Effector memory CD4-positive, alpha-beta T cell (primary cell): ENCODE measurements around the gene HTR3C.
"Not testable (repeated sequence)": the region's sequence is repeated elsewhere in the genome, so short reads cannot be mapped to it uniquely, and the experiment has no call there.

Experiments
- DNase-seq, 3 donors: peaks; one replicate each; pipeline ENCODE4 v3.0.0-alpha.2; 2020
- H3K27ac ChIP-seq: 2 replicates; pipeline ENCODE4 v1.7.0; 2013; ENCODE audit warnings: mild to moderate bottlenecking, low read length, moderate library complexity; ENCODE audit not compliant: insufficient read depth, poor library complexity, severe bottlenecking
- H3K27me3 ChIP-seq: replicated peaks from 2 replicates; pipeline ENCODE4 v1.7.0; 2013; ENCODE audit warnings: mild to moderate bottlenecking, low read length; ENCODE audit not compliant: insufficient read depth, control insufficient read depth, poor library complexity, severe bottlenecking
- H3K36me3 ChIP-seq: 2 replicates; pipeline ENCODE4 v1.7.0; 2013; ENCODE audit warnings: mild to moderate bottlenecking, low read length, moderate library complexity; ENCODE audit not compliant: control insufficient read depth, insufficient read depth
- H3K4me1 ChIP-seq: 2 replicates; pipeline ENCODE4 v1.7.0; 2013; ENCODE audit warnings: low read length, mild to moderate bottlenecking; ENCODE audit not compliant: control insufficient read depth, insufficient read depth, poor library complexity, severe bottlenecking
- H3K4me3 ChIP-seq: 2 replicates; pipeline ENCODE4 v1.7.0; 2013; ENCODE audit warnings: low read length, low read depth, mild to moderate bottlenecking; ENCODE audit not compliant: insufficient read depth, poor library complexity, severe bottlenecking
- H3K9me3 ChIP-seq: 2 replicates; pipeline ENCODE4 v1.7.0; 2013; ENCODE audit warnings: mild to moderate bottlenecking, low read length, moderate library complexity; ENCODE audit not compliant: control insufficient read depth

Gene HTR3C

GRCh38 chr3:184015381-184016019, 37.3 kb upstream of the HTR3C start:
- Histone ChIP-seq H3K36me3 (peaks cover 8% of the 10 kb centered on the region), H3K27ac (no peak overlapping the region), H3K27me3 (no peaks in the 10 kb centered on the region), H3K4me1 (peaks cover 6% of the 10 kb centered on the region), H3K4me3 (no peak overlapping the region), H3K9me3 (no peaks in the 10 kb centered on the region)
- no peak for DNase-seq

GRCh38 chr3:184016169-184016570, 36.7 kb upstream of the HTR3C start:
- Histone ChIP-seq H3K36me3 (peaks cover 6% of the 10 kb centered on the region), H3K4me1 (peaks cover 6% of the 10 kb centered on the region), H3K9me3 (no peaks in the 10 kb centered on the region), H3K4me3 (no peak overlapping the region), H3K27me3 (no peaks in the 10 kb centered on the region), H3K27ac (no peak overlapping the region)
- DNase-seq, result no peak

- Histone ChIP-seq H3K4me3 (peak overlapping the region; percentile 99), H3K9me3 (no peaks in the 10 kb centered on the region), H3K36me3 (peaks cover 3% of the 10 kb centered on the region), H3K27ac (peak overlapping the region; percentile 54), H3K27me3 (no peaks in the 10 kb centered on the region), H3K4me1 (peaks cover 6% of the 10 kb centered on the region)
- DNase-seq, result peak; percentile 19 to 30 (median 29)
Observed at GRCh38 chr3:184016811-184017671, 35.8 kb upstream of the HTR3C start.

- peak within 1 kb of the TSS; percentile 54 for H3K27ac ChIP-seq
- no peaks in the 10 kb centered on the region for H3K9me3 ChIP-seq
- peaks cover 6% of the 10 kb centered on the region for H3K4me1 ChIP-seq
- H3K4me3 ChIP-seq, result peak within 1 kb of the TSS; percentile 99
- no peaks in the 10 kb centered on the region for H3K27me3 ChIP-seq
- peak; percentile 61 to 73 (median 70) for DNase-seq
- peaks cover 3% of the 10 kb centered on the region for H3K36me3 ChIP-seq
Observed at GRCh38 chr3:184017672-184018423, 35.0 kb upstream of the HTR3C start, which contains the start of gene ABCC5. Gene ABCC5, minus strand, starts transcription at chr3:184017884. Its CDS starts 3,492 bp downstream, at chr3:184014392.

- peaks cover 2% of the 10 kb centered on the region for H3K36me3 ChIP-seq
- no peaks in the 10 kb centered on the region for H3K27me3 ChIP-seq
- H3K27ac ChIP-seq, result no peak overlapping the region
- H3K4me1 ChIP-seq, result peaks cover 6% of the 10 kb centered on the region
- no peak for DNase-seq
- H3K4me3 ChIP-seq, result peak overlapping the region; percentile 99
- H3K9me3 ChIP-seq, result no peaks in the 10 kb centered on the region
Observed at GRCh38 chr3:184018424-184018973, 34.3 kb upstream of the HTR3C start.

GRCh38 chr3:184022323-184022722, 30.5 kb upstream of the HTR3C start:
- Histone ChIP-seq H3K9me3 (no peaks in the 10 kb centered on the region), H3K4me1 (no peaks in the 10 kb centered on the region), H3K27me3 (no peaks in the 10 kb centered on the region), H3K36me3 (no peaks in the 10 kb centered on the region), H3K27ac (no peak overlapping the region), H3K4me3 (no peak overlapping the region)
- DNase-seq, result no peak

GRCh38 chr3:184025256-184025655, 27.6 kb upstream of the HTR3C start:
- not testable (repeated sequence) for H3K27ac ChIP-seq, H3K4me3 ChIP-seq, H3K9me3 ChIP-seq, H3K36me3 ChIP-seq, H3K4me1 ChIP-seq, DNase-seq, H3K27me3 ChIP-seq

- H3K36me3 ChIP-seq, H3K27ac ChIP-seq, H3K4me3 ChIP-seq, H3K4me1 ChIP-seq, H3K9me3 ChIP-seq, H3K27me3 ChIP-seq, DNase-seq: not testable (repeated sequence)
Observed at GRCh38 chr3:184028275-184028890, 24.5 kb upstream of the HTR3C start.

GRCh38 chr3:184029443-184029842, 23.4 kb upstream of the HTR3C start:
- H3K36me3 ChIP-seq, result no peaks in the 10 kb centered on the region
- no peaks in the 10 kb centered on the region for H3K9me3 ChIP-seq
- no peaks in the 10 kb centered on the region for H3K27me3 ChIP-seq
- H3K4me1 ChIP-seq, result no peaks in the 10 kb centered on the region
- H3K27ac ChIP-seq, result no peak overlapping the region
- no peak overlapping the region for H3K4me3 ChIP-seq
- no peak for DNase-seq
